ENCODE results near the gene BHLHE40. TPM values are rescaled to one million over a fixed set of nuclear protein-coding genes. Genes with fewer than 3 reads are reported as not detected.
A peak's percentile ranks its signal among the peaks of the same experiment; 100 is the strongest.

BHLHE40 gene
- total RNA-seq, 1 donor from 2014 or later, result 42.9 TPM

DNA sequence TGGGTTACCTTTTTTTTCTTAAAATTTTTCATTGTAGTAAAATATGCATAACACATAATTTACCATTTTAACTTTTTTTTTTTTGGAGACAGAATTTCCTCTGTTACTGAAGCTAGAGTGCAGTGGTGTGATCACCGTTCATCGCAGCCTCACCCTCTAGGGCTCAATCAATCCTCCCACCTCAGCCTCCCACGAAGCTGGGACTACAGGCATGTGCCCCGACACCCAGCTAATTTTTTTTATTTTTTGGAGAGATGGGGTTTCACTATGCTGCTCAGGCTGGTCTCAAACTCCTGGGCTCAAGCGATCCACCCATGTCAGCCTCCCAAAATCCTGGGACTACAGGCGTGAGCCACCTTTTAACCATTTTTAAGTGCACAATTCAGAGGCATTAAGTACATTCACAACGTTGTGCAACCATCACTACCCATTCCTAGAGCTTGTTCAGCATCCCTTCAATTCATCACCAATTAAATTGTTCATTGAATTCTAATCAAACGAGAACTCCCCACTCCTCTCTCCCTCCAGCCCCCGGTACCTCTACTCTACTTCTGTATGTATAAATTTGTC lies 44.6 kb downstream of the BHLHE40 start:
- DNase-seq (ENCODE audit: low read depth) (peak; percentile 46), FAIRE-seq (no peak)
- TF ChIP-seq, protein P1, sequence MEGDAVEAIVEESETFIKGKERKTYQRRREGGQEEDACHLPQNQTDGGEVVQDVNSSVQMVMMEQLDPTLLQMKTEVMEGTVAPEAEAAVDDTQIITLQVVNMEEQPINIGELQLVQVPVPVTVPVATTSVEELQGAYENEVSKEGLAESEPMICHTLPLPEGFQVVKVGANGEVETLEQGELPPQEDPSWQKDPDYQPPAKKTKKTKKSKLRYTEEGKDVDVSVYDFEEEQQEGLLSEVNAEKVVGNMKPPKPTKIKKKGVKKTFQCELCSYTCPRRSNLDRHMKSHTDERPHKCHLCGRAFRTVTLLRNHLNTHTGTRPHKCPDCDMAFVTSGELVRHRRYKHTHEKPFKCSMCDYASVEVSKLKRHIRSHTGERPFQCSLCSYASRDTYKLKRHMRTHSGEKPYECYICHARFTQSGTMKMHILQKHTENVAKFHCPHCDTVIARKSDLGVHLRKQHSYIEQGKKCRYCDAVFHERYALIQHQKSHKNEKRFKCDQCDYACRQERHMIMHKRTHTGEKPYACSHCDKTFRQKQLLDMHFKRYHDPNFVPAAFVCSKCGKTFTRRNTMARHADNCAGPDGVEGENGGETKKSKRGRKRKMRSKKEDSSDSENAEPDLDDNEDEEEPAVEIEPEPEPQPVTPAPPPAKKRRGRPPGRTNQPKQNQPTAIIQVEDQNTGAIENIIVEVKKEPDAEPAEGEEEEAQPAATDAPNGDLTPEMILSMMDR (IDR thresholded peaks at IDR 0.05; ENCODE audit: insufficient read depth, low read length, severe bottlenecking), result no peak
- Histone ChIP-seq H3K36me3 (ENCODE audit: control insufficient read depth, insufficient read depth, low read length) (no peaks in the 10 kb centered on the region), H3K4me3 (ENCODE audit: low read depth, low read length) (no peak overlapping the region), H3K27me3 (ENCODE audit: control insufficient read depth, insufficient read depth, low read length) (no peaks in the 10 kb centered on the region)

DNA sequence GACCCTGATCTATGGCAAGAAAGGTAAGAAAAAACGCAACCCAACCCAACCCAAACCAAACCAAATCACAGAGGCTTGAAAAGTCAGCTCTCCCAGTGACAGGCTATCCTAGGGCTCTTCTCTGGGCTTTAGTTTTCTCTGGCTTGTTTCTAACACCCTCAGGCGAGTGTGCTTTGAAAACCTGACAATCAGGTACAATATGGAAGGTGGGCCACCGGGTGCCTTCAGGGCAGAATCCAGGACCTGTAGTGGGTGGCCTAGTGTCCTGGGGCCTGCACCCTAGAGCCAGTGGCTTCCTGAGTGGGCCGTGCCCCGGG lies 46.8 kb downstream of the BHLHE40 start:
- peak overlapping the region; percentile 9 for H3K4me3 ChIP-seq (ENCODE audit: low read depth, low read length)
- TF ChIP-seq, protein P1 (IDR thresholded peaks at IDR 0.05; ENCODE audit: insufficient read depth, low read length, severe bottlenecking), result no peak
- no peak for FAIRE-seq
- H3K36me3 ChIP-seq (ENCODE audit: control insufficient read depth, insufficient read depth, low read length), result no peaks in the 10 kb centered on the region
- no peak for DNase-seq (ENCODE audit: low read depth)
- H3K27me3 ChIP-seq (ENCODE audit: control insufficient read depth, insufficient read depth, low read length), result no peaks in the 10 kb centered on the region

DNA sequence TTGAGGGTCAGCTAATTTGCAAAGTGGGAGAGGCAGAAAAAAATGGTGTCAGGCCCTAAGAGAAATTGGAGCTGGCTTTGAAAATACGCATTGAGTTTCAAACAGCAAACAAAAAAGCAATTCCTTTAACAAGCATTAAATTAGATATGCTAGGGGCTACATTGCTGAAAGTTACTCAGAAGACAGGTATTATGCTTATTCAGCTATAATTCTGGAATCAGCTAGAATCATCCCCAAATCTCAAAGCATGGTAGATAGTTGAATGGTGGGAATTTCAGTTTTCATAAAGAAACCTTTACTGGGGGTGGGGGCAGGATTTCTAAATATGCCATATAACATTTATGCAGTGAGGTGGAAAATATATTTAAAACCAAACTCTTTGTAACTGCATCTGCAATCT lies 50.5 kb downstream of the BHLHE40 start:
- H3K36me3 ChIP-seq (ENCODE audit: control insufficient read depth, insufficient read depth, low read length), result no peaks in the 10 kb centered on the region
- H3K4me3 ChIP-seq (ENCODE audit: low read depth, low read length), result no peak overlapping the region
- FAIRE-seq (no peak), DNase-seq (ENCODE audit: low read depth) (no peak)
- TF ChIP-seq, protein P1 (IDR thresholded peaks at IDR 0.05; ENCODE audit: insufficient read depth, low read length, severe bottlenecking), result no peak
- no peaks in the 10 kb centered on the region for H3K27me3 ChIP-seq (ENCODE audit: control insufficient read depth, insufficient read depth, low read length)

DNA sequence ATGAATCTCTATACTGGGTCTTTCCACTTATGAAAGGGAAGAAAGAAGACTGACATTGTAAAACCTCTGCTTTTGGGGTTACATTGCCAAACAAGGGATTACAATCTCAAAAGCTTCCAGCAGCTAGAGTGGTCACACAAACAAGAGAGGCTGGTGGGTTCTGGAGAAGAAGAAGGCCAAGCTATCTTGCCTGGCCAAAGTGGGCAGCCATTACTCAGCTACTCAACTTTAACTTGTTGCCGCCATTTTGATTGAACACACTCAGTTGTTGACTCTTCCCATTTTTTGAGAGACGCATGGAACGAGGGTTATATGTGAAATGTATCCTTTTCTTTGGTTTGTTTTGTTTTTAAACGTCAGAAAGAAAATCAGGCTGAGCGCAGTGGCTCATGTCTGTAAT lies 50.9 kb downstream of the BHLHE40 start:
- FAIRE-seq, result no peak
- Histone ChIP-seq H3K27me3 (ENCODE audit: control insufficient read depth, insufficient read depth, low read length) (no peaks in the 10 kb centered on the region), H3K36me3 (ENCODE audit: control insufficient read depth, insufficient read depth, low read length) (no peaks in the 10 kb centered on the region), H3K4me3 (ENCODE audit: low read depth, low read length) (no peak overlapping the region)
- TF ChIP-seq, protein P1 (IDR thresholded peaks at IDR 0.05; ENCODE audit: insufficient read depth, low read length, severe bottlenecking), result no peak
- no peak for DNase-seq (ENCODE audit: low read depth)

DNA sequence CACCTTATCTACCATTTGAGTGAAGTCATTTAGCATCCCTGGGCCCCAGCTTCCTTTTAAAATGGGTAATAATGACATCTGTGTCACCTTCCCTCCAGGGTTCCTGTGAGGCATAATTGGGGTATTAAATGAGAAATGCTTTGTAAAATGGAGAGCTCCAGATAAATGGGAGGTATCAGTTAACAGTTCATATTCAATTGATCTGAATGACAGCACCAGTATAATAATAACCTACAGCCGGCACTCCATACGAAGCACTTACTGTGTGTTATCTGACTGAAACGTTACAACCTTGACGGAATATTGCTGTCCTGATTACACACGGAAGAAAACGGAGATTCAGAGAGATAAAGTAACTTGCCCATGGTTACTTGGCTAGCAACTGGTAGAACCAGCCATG lies 53.6 kb downstream of the BHLHE40 start:
- no peak for DNase-seq (ENCODE audit: low read depth)
- FAIRE-seq, result no peak
- no peaks in the 10 kb centered on the region for H3K27me3 ChIP-seq (ENCODE audit: control insufficient read depth, insufficient read depth, low read length)
- TF ChIP-seq, protein P1 (IDR thresholded peaks at IDR 0.05; ENCODE audit: insufficient read depth, low read length, severe bottlenecking), result no peak
- no peak overlapping the region for H3K4me3 ChIP-seq (ENCODE audit: low read depth, low read length)
- no peaks in the 10 kb centered on the region for H3K36me3 ChIP-seq (ENCODE audit: control insufficient read depth, insufficient read depth, low read length)

Other genes starting within 250 kb of the BHLHE40 start
- 145 and 146 TPM in 2 replicates for gene ARL8B, start 142.9 kb downstream of the BHLHE40 start, total RNA-seq
- 37.6 and 47.2 TPM in 2 replicates for gene EDEM1, start 208.3 kb downstream of the BHLHE40 start, total RNA-seq